Thymus (tissue), 11 donors: ENCODE data around the gene ADAMTS15. TPM values are rescaled to one million over a fixed set of nuclear protein-coding genes. Genes with fewer than 3 reads are reported as not detected.

Experiments
- DNase-seq, 9 donors: peaks; one replicate each; pipeline ENCODE4 v3.0.0-alpha.2; 2013; ENCODE audit warnings: low spot score in 9 of 9, low read depth in 6 of 9, missing footprints in 1 of 9
- H3K27ac ChIP-seq, 2 donors: one replicate each; pipeline ENCODE4 v1.5.1; 2013; ENCODE audit warnings: control low read depth in 1 of 2, low read depth in 1 of 2, low read length in 1 of 2, mild to moderate bottlenecking in 1 of 2, moderate library complexity in 1 of 2
- H3K27me3 ChIP-seq, 2 donors: one replicate each; pipeline ENCODE4 v1.5.1; 2013; ENCODE audit warnings: low read length in 1 of 2; ENCODE audit not compliant: control insufficient read depth in 2 of 2, insufficient read depth in 1 of 2
- H3K36me3 ChIP-seq, 2 donors: one replicate each; pipeline ENCODE4 v1.5.1; 2013; ENCODE audit warnings: low read length in 1 of 2, mild to moderate bottlenecking in 1 of 2, moderate library complexity in 1 of 2; ENCODE audit not compliant: control insufficient read depth in 2 of 2, insufficient read depth in 2 of 2
- H3K4me1 ChIP-seq, 2 donors: one replicate each; pipeline ENCODE4 v1.5.1; 2013; ENCODE audit warnings: low read length in 2 of 2; ENCODE audit not compliant: control insufficient read depth in 2 of 2, insufficient read depth in 2 of 2
- H3K4me3 ChIP-seq, 2 donors: one replicate each; pipeline ENCODE4 v1.5.1; 2013; ENCODE audit warnings: low read length in 2 of 2, control low read depth in 1 of 2, mild to moderate bottlenecking in 1 of 2
- H3K9me3 ChIP-seq, 2 donors: one replicate each; pipeline ENCODE4 v1.5.1; 2013; ENCODE audit warnings: low read length in 1 of 2, mild to moderate bottlenecking in 1 of 2; ENCODE audit not compliant: control insufficient read depth in 2 of 2, insufficient read depth in 1 of 2
- WGBS: extraction: QIAGEN DNeasy Blood & Tissue Kit; methylation state at CpG from one replicate; pipeline ENCODE4 v1.1.7; 2013; 5-methylcytosine and 5-hydroxymethylcytosine counted together
- polyA plus RNA-seq: library from polyadenylated mRNA; stranded (reverse); fragments of 200-250 nt; gene quantifications from one replicate; pipeline ENCODE4 v1.2.3, GENCODE V29; 2013
- total RNA-seq: library from RNA; stranded (reverse); fragments of 120-200 nt; gene quantifications from one replicate; pipeline ENCODE4 v1.2.4, GENCODE V29; 2013
- donor health status: healthy.

The ADAMTS15 gene
- total and polyA plus RNA-seq, 2 donors: 1.8 to 2.8 TPM

DNA sequence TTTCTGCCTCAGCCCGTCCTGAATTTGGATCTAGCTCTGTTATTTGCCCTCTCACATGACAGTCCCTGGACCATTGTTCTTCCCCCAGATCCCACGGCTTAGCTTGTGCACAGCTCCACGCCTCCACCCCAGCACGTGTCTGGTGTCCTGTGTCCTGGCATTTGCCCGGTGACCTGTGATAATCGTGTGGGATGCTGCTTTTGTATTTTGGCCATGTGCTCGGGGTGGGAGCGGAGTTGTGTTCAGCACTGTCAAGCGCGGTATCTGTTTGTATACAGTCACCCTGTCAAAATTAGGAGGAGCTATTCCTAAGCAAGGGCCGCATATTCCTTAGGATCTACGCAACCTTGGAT lies 31.9 kb upstream of the ADAMTS15 start:
- Histone ChIP-seq H3K36me3 (no peaks in the 10 kb centered on the region), H3K27me3 (peaks cover 0 to 13% of the 10 kb centered on the region in 2 donors), H3K27ac (no peak overlapping the region), H3K4me1 (no peaks in the 10 kb centered on the region), H3K4me3 (no peak overlapping the region), H3K9me3 (no peaks in the 10 kb centered on the region)
- DNase-seq: no peak
- WGBS: 87% methylated on average over 12 of the region's 12 CpGs

DNA sequence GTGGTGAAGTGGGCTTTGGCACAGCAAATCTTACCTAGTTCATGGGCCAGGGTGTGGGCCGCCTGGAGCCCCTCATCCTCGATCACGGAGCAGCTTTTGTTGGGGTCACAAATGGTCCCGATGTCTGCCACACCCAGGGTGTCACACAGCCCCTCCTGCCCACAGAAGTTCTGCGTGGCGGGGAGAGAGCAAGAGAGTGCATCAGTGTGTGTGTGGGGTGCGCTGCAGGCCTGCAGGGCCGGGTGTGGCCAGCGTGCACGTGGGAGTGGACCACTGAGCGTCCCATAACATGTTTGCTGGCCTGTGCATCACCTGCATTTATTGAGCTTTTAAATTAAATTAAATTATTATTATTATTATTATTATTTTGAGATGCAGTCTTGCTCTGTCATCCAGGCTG lies 31.5 kb upstream of the ADAMTS15 start:
- Histone ChIP-seq H3K27ac (no peak overlapping the region), H3K27me3 (peaks cover 2 to 16% of the 10 kb centered on the region in 2 donors), H3K36me3 (no peaks in the 10 kb centered on the region), H3K9me3 (no peaks in the 10 kb centered on the region), H3K4me3 (no peak overlapping the region), H3K4me1 (no peaks in the 10 kb centered on the region)
- DNase-seq: no peak
- WGBS: 97% methylated on average over 11 of the region's 11 CpGs

DNA sequence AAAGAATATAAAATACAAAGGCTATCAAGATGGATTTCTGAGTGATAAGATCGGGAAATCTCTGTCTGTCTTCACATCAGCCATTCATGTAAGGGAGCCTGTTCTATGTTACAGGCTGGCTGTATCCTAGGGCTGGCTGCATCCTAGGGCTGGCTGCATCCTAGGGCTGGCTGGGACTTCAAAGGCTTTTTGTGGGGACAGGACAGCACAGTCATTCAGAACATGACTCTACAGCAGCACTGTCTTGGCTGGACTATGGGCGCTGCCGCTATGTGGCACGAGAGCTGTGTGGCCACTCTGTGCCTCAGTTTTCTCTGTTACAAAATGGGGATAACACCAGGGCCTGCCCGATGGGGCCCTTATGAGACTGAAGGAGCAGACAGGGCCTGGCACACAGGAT lies 30.2 kb upstream of the ADAMTS15 start:
- no peaks in the 10 kb centered on the region for H3K36me3 ChIP-seq
- H3K4me3 ChIP-seq: no peak overlapping the region
- no peaks in the 10 kb centered on the region for H3K4me1 ChIP-seq
- peaks cover 4 to 20% of the 10 kb centered on the region in 2 donors for H3K27me3 ChIP-seq
- H3K9me3 ChIP-seq: no peaks in the 10 kb centered on the region
- no peak for DNase-seq
- WGBS: 98% methylated on average over 5 of the region's 5 CpGs
- H3K27ac ChIP-seq: no peak overlapping the region

DNA sequence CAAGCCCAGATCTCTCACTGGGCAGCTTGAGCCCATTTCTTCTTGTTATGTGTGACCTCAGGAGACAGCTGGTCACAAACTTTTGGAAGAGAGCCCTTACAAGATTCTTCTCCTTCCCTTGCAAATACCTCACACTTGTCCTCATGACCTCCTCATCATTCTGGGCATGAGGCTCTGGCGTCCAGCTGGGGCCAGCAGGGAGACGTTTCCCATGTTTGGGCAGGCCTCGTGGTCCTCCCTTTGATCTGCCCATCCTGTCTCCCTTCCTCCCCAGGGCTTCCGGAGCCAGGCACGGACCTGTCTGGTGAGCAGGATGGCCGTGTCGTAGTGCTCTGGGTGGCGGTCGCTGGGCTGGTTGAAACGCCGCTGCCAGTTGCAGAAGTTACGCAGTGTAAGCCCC lies 29.7 kb upstream of the ADAMTS15 start:
- Histone ChIP-seq H3K9me3 (no peaks in the 10 kb centered on the region), H3K27ac (no peak overlapping the region), H3K36me3 (no peaks in the 10 kb centered on the region), H3K4me3 (no peak overlapping the region), H3K4me1 (no peaks in the 10 kb centered on the region), H3K27me3 (peaks cover 4 to 23% of the 10 kb centered on the region in 2 donors)
- DNase-seq: no peak
- WGBS: 84% methylated on average over 12 of the region's 12 CpGs

DNA sequence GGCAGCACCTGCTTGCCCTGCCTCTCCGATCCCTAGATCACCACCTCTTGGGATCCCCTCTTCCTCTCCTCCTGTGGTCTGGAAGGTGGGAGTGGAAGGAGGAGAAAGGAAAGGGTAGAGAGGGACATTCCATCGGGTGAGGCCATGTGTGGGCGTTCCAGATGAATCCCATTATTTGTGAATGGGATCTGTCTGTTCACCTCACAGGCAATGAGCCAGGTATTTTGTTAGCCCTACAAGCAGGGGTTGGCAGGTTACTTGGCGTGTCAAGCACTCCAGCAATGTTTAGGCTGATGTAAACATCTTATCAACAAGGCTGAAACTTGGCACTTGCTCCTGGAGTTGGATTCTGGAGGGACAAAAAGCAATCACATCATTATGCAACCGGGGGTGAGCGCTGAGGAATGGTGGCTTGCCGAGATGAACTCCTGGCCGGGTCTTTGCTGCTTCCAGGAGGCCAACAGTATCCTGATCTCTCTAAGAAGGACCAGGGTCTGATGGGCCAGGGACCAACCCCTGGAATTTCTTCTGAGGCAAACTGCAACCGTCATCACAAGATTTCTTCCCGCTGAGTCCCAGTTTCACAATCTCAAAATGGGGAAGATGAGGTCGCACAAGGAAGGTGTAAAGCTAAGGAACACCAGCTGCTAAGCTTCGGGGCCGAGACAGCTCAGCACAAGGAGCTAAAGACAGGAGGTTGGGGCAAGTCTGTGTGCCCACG lies 27.8 kb upstream of the ADAMTS15 start:
- peaks cover 4 to 37% of the 10 kb centered on the region in 2 donors for H3K27me3 ChIP-seq

DNA sequence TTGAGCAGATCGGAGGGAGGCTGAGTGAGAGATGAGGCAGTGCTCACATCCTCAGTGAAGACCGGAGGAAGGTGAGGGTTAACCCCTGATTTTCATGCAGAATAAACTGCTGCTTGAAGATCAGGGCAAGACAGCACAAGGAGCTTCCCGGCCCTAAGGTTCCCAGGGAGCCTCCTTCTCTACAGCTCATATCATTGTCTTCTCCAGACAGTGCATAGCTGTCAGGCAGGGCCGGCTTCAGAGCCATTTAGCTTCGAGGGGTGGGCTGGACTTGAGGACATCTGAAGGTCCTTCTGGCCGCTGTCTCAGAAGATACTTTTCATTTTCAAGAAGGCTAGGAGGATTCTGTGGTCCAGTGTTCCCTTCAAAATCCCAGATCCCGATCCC lies 27.3 kb upstream of the ADAMTS15 start:
- 92% methylated on average over 7 of the region's 7 CpGs for WGBS
- Histone ChIP-seq H3K27ac (no peak overlapping the region), H3K36me3 (no peaks in the 10 kb centered on the region), H3K9me3 (no peaks in the 10 kb centered on the region), H3K27me3 (peaks cover 9 to 42% of the 10 kb centered on the region in 2 donors), H3K4me3 (no peak overlapping the region), H3K4me1 (no peaks in the 10 kb centered on the region)
- no peak for DNase-seq

More for the DNA sequence above, 27.8 kb upstream of the ADAMTS15 start:
- Histone ChIP-seq H3K27ac (no peak overlapping the region), H3K4me1 (no peaks in the 10 kb centered on the region), H3K36me3 (no peaks in the 10 kb centered on the region), H3K9me3 (no peaks in the 10 kb centered on the region), H3K4me3 (no peak overlapping the region)
- 79% methylated on average over 14 of the region's 14 CpGs for WGBS
- no peak for DNase-seq

DNA sequence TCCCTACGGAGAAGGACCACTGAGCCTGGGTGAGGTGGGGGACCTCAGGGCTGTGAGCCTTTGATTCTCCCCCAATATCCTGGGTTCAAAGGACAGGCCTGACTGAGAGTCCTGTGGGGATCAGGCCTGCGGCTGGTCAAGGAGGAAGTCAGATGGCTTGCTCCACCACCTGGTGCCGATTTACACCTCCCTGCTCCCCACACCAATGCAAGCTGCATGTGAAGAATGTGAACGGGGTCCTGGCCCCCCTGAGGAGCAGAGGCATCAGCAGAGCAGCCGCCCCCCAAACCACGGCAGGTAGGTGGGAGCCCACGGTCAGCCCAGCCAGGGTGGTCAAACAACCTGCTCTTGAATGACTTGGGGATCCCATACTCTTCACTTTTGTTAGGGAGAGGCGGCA lies 26.7 kb upstream of the ADAMTS15 start:
- 85% methylated on average over 8 of the region's 8 CpGs for WGBS
- Histone ChIP-seq H3K27me3 (peaks cover 14 to 47% of the 10 kb centered on the region in 2 donors), H3K9me3 (no peaks in the 10 kb centered on the region), H3K36me3 (no peaks in the 10 kb centered on the region), H3K4me3 (no peak overlapping the region), H3K27ac (no peak overlapping the region), H3K4me1 (no peaks in the 10 kb centered on the region)
- no peak for DNase-seq

DNA sequence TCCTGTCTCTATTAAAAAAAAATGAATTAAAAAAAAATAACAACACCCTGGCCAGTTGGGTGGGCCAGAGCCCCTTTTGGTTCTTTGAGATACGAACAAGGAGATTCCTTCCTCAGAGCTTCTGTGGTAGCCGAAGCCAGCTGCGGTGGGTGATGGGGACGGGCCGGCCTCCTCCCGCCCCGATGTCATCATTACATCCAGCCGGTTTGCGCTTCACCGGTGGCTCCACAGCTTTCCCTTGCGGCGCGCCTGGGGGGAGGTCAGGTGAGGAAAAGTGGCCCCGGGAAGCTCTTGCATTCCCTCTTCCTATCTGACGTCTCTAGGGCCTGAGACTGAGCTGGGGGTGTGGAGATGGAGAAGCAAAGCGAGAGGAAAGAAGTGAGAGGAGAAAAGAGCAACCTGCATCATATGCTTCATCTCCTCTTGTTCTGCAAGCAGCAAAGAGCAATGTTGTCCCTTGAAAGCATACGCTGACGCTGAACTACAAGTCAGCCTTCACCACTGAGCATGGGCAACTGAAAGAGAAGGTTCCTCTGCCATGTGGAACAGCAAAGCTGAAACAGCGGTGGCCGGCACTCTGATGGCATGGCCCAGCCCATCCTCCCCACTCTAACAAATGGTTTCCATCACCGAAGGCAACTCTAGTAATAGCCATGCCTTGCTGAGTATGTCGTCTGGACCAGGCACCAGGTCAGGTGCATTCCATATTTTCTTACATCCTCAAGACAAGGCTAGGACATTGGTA lies 26.0 kb upstream of the ADAMTS15 start:
- WGBS: 95% methylated on average over 22 of the region's 22 CpGs
- H3K4me1 ChIP-seq: no peaks in the 10 kb centered on the region
- H3K4me3 ChIP-seq: no peak overlapping the region
- H3K27me3 ChIP-seq: peaks cover 21 to 54% of the 10 kb centered on the region in 2 donors
- no peaks in the 10 kb centered on the region for H3K9me3 ChIP-seq
- DNase-seq: no peak
- no peak overlapping the region for H3K27ac ChIP-seq
- no peaks in the 10 kb centered on the region for H3K36me3 ChIP-seq

DNA sequence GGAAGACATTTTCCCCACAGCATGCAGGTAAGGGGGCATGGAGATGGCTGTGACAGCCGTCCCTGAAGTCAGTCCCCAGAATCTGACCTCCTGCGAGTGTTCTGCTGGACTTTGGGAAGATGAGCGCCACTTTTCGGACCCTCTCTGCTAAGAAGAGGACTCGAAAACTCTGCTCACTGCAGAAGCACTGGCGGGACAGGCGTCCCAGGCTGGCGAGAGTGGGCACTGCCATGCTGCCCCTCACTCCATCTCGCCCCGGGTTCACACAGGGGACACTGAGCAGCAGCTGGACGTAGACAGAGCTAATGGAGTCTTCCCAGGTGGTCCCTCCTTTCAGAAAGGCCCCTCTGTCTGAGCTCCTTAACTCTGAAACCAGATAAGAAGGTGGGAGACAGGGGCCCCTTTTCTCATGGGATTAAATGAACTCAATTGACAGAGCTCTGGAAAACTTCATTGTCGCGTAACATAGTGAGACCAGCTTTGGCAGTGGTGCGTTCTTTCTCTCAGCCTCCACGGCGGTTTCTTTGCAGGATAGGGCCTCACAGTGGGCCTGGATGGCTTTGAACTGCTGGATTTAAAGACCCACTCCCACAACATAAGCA lies 24.8 kb upstream of the ADAMTS15 start:
- 93% methylated on average over 16 of the region's 16 CpGs for WGBS
- H3K27ac ChIP-seq: no peak overlapping the region

More for the DNA sequence above, 24.8 kb upstream of the ADAMTS15 start:
- no peaks in the 10 kb centered on the region for H3K4me1 ChIP-seq
- no peaks in the 10 kb centered on the region for H3K9me3 ChIP-seq
- H3K27me3 ChIP-seq: peaks cover 34 to 63% of the 10 kb centered on the region in 2 donors
- H3K4me3 ChIP-seq: no peak overlapping the region
- DNase-seq: no peak
- H3K36me3 ChIP-seq: no peaks in the 10 kb centered on the region
